Occipital lobe (tissue), 2 donors: ENCODE results near the gene CACNA1G. TPM values are rescaled to one million over a fixed set of nuclear protein-coding genes. Genes with fewer than 3 reads are reported as not detected.

Source experiments
- DNase-seq: peaks from one replicate; lab custom pipeline; 2025; lab: John Stamatoyannopoulos, UW
- total RNA-seq: library from RNA; depleted of rRNA; stranded (reverse); fragments of >200 nt; gene quantifications from one replicate; pipeline ENCODE4 v1.2.3, GENCODE V29; 2014

The CACNA1G gene
- total RNA-seq, 1 donor from 2014 or later = 20.1 TPM

DNA sequence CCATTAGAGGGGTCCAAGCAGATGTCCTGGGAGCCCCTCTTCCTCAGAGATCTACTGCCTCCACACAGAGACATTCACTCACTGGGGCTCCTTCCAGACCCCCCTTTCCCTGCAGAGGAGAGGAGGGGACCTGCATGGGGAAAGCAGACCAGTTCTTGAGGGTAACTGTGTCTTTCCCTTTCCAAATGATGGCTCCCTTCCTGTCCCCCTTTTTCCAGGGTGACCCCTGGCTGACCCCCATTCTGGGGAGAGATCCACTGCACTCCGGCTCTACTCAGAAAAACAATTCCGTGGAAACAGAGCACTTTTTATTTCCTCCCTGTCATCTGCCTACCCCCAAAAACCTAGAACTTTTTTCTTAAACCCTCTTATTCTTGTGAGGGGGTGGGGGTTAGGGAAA is 6.4 kb downstream of the CACNA1G start:
- DNase-seq = no peak

DNA sequence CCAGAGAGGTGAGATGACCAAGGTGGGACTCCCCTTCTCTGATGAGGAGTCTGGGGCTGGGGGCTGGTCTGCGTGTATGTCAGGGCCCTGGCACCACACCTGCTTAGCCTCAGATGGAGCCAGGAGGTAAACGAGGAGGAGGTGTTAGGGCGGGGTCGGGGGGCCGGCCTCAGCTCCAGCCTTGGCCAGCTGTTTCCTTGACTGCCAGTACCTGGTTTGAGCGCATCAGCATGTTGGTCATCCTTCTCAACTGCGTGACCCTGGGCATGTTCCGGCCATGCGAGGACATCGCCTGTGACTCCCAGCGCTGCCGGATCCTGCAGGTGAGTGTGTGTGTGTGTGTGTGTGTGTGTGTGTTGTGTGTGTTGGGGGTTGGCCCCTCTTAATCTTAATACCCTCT is 8.1 kb downstream of the CACNA1G start:
- DNase-seq = no peak

DNA sequence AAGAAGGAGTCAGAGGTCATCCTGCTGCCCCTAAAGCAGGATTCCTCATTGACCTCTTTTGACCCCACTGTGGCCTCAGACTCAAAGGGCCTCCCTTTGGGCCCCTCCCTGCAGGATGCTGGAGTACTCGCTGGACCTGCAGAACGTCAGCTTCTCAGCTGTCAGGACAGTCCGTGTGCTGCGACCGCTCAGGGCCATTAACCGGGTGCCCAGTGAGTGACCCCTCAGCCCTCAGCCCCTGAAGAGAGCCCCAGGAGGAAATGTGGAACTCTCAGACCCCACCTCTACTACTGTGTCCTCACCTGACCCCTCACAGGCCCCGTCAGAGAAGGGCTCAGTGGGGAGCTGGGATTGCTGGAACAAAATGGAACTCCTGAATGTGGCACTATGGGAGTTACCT is 9.1 kb downstream of the CACNA1G start:
- no peak for DNase-seq

DNA sequence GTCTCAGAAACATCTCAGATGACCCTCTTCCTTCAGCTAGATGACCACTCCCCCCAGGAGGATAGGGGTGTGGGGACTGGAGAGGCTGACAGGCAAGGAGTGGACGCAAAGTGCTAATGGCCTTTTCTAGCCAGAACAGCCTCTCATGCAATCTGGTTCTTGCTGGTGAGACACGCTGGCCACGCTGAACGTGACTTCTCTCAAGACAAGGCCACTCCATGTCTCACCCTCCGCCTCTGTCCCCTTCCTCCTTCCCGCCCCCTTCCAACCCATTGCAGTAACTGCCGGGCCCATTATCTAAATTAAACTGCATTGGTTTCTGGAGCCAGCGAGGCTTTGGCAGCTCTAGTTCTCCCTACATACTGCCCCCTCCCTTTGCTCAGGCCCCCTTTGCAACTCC is 9.5 kb downstream of the CACNA1G start:
- DNase-seq = no peak

DNA sequence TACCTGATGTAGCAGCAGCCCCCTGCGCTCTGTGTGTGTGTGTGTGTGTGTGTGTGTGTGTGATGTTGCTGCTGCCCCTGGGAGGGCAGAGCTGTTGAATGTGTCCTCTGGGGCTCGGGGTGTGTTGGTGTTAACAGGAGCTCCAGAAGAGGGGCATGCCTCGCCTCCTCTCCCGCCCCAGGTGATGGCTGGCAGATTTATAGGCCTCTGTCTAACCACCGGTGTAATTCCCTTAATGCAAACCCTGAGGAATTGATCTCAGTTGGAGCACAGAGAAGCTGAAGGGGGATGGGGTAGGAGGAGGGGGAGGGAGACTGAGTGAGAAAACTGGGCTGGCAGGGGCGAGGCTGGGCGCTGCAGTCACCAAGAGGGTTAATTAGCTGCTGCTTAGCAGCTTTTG is 10.0 kb downstream of the CACNA1G start:
- no peak for DNase-seq

DNA sequence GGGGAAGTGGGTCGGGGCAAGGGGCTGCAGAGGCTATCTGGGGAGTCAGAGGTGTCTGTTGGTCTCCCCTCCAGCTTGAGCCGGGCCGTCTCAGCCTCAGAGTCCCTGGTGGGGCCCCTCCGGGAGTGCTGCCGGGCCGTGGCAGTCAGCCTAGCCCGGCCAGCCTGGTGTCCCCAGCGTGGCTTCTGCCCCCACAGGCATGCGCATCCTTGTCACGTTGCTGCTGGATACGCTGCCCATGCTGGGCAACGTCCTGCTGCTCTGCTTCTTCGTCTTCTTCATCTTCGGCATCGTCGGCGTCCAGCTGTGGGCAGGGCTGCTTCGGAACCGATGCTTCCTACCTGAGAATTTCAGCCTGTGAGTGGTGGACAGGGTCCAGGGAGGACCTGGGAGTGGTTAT is 11.2 kb downstream of the CACNA1G start:
- DNase-seq = no peak

DNA sequence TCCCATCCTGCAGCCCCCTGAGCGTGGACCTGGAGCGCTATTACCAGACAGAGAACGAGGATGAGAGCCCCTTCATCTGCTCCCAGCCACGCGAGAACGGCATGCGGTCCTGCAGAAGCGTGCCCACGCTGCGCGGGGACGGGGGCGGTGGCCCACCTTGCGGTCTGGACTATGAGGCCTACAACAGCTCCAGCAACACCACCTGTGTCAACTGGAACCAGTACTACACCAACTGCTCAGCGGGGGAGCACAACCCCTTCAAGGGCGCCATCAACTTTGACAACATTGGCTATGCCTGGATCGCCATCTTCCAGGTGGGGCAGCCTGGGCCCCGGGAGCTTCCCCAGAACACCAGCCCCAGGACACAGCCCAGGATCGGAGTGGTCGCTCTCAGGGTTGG is 12.0 kb downstream of the CACNA1G start:
- DNase-seq = no peak

DNA sequence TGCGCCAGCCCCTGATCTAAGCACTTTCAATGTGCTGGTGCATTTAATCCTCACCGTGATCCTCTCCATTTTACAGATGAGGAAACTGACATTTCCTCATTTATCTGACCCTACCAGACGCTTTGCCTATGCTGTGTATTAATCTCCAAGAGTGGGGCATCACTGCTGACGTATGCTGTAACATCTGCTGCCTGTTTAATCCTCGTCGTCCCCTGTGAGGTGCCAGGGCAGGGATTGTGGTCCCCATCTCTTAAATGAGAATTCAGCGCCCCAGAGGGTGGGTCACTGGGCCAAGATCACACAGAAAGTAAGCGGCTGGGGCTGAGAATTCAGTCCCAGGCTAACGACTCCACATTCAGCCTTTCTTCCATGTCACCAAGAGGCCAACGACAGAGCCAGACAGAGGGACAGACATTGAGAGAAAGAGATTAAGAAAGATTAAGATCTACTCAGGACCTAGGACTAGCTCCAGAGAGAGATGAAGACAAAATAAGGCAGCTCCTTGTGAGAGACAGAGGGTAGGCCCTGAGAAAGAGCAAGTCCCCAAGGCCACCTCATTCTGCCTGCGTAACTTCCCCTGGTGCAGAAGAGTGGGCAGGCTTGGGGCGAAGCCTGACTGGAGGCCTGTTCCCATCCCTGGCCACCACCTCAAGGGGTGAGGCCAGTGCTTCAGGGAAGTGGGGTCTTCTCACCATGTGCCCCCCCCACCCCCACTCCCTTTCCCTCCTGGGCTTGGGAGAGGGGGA is 13.5 kb downstream of the CACNA1G start:
- DNase-seq = no peak

DNA sequence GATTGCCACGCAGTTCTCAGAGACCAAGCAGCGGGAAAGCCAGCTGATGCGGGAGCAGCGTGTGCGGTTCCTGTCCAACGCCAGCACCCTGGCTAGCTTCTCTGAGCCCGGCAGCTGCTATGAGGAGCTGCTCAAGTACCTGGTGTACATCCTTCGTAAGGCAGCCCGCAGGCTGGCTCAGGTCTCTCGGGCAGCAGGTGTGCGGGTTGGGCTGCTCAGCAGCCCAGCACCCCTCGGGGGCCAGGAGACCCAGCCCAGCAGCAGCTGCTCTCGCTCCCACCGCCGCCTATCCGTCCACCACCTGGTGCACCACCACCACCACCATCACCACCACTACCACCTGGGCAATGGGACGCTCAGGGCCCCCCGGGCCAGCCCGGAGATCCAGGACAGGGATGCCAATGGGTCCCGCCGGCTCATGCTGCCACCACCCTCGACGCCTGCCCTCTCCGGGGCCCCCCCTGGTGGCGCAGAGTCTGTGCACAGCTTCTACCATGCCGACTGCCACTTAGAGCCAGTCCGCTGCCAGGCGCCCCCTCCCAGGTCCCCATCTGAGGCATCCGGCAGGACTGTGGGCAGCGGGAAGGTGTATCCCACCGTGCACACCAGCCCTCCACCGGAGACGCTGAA is 15.2 kb downstream of the CACNA1G start:
- no peak for DNase-seq

DNA sequence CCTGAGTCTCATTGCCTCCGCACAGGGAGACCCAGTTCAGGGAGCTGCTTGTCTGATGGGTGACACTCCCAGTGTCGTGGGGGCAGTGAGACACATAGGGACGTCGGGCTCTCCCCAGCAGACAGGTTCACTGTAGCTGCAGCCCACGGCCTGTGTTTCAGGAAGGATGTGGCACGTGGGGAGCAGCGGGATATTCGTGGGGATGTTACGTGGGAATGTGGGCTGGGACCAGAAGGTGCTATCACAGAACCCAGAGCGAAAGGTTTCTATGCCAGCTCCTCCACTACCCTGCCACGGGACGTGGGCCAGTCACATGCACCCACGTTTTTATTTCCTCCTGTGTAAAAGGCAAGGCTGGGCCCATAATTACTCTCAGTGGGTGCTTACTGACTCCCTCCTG is 16.3 kb downstream of the CACNA1G start:
- peak; percentile 48 for DNase-seq

DNA sequence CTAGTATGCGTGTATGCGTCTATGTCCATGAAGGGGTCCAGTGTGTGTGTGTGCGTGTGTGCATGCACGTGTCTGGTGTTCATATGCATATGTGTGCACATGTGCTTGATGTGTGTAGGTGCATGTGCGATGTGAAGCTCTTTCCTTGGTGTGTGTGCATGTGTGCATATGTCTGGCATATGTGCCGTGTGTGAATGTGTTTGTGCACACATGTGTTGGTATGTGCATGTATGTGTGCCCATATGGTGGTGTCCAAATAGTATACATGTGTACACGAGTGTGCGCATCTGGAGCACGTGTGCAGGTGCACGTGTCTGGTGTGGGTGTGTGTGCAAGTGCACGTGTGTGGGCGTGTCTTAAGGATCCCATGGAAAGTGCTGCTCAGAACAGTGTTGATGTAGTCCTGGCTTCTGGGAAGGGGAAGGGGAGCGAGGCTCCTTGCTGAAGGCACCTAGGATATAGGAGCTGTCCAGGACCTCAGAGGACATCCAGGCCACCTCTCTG is 17.0 kb downstream of the CACNA1G start:
- no peak for DNase-seq

DNA sequence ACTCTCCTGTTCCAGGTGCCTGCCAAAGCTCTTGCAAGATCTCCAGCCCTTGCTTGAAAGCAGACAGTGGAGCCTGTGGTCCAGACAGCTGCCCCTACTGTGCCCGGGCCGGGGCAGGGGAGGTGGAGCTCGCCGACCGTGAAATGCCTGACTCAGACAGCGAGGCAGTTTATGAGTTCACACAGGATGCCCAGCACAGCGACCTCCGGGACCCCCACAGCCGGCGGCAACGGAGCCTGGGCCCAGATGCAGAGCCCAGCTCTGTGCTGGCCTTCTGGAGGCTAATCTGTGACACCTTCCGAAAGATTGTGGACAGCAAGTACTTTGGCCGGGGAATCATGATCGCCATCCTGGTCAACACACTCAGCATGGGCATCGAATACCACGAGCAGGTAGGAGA is 17.7 kb downstream of the CACNA1G start:
- DNase-seq = no peak

DNA sequence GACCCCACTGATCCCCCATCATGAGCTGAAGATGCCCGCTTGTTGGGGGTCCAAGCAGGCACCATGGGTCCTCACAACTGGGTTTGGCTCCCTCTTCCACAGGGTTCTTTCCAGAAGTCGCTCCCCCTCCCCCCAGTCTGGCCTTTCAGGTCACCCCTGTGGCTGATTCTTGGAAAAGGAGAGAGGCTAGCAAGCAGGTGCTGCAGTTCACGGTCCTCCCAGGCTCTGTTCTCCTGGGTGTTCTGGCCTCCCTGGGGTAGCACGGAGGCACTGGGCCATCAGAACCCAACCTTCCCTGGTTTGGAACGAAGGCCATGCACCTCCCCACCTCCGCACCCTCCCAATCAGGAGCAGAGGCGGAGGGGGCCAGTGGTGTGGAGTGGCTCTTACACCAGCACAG is 18.9 kb downstream of the CACNA1G start:
- no peak for DNase-seq

DNA sequence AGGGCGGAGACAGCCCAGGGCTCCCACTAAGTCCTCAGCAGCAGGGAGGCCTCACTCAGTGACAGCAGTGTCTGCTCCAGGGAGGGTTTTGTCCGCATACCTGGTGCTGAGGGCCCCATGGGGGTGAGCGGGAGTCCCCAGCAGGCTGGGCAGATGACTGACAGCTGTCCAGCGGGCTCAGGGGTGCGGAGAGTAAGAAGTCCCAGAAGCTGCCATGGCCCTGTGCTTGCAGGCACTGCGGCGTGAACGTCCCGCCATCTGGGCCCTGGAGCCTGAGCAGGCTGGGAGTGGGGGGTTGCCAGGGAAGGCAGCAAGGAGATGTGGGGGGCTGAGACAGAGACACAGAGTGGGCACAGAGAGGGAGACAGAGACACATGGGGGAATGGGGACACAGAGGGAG is 20.1 kb downstream of the CACNA1G start:
- no peak for DNase-seq

DNA sequence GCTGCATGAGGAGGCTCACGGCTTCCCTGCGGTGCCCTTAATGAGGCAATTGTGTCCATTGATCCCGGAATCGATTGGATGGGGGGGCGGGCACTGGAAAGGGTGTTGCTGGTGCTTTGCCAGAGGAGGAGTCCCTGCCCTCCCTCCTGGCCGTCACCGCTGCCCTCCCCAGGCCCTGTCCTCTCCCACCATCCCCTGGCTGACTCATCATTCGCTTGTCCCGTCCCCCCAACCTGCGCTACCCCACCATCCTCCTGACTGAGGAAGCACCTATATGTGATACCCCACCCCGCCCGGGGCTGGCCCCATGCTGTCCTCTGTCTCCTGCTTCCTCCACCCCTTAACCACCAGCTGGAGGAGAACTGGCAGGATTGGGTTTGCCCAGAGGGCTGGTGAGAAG is 20.8 kb downstream of the CACNA1G start:
- DNase-seq = no peak

DNA sequence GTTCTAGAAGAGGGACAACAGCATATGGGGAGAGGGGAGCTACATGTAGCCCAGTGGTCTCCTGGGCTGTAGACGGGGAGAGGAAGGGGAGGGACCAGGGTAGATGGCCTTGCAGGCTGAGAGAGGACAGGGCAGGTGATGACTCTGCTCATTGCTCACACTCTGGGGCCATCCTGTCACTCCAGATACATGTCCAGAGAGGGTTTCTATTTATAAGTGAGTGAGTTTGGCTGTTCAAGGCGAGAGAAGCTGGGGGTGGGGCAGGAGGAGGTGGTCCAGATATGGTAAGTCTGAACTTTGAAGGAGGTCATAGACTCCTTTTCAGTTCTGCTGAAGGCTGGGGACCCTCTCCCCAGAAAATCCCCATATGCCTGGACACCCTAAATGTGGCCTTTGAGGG is 22.2 kb downstream of the CACNA1G start:
- no peak for DNase-seq

DNA sequence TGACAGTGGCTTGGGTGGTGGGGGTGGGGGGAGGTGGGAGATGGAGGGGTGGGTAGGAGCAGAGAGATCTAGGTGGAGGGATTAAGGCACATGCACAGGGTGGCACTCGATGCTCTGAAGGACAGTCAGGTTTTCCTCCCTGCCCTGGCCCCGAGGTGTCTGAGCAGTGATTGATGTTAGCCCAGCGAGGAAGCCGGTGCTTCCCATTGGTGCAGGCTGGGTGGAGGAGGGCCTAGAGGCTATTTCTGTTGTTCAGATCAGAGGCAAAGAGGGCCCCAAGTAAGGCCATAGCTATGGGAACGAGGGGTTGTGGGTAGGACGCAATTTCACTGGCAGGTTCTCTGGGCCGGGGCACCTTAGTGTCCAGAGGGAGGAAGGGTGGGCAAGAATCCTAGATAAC is 23.1 kb downstream of the CACNA1G start:
- DNase-seq = no peak

DNA sequence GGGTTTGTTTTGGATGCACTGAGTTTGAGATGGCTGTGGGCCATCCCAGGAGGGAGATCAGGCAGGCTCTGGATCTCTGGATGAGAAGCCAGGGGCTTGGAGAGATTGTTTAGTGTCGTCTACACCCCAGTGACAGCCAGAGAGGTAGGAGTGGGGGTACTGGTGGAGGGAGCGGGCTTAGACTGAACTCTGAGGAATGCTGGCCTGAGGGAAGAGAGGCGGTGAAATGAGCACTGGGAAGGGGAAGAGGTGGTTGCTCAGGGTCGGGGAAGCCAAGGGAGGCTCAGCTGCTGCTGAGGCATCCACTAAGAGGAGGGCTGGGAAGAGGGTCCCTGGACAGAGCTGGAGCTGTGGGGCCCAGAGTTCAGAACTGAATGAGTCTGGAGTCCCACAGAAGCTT is 23.6 kb downstream of the CACNA1G start:
- no peak for DNase-seq

DNA sequence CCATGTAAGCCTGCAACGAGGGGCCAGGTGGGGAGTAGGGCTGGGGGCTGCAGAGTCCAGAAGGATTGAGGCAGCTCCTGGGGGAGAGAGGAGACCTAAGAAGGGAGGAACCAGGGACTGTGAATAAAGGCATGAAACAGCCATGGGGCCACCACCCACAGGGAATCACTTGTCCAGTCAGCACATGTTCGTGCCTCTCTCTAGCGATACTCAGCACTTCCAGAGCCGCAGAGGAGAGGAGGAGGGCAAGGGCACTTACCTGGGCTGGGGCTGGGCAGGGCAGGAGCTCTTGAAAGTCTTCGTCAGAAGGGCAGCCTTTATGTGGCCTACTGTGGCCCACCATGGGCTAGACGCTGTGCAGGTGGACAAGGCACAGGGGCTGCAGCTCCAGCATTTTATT is 24.2 kb downstream of the CACNA1G start:
- no peak for DNase-seq

DNA sequence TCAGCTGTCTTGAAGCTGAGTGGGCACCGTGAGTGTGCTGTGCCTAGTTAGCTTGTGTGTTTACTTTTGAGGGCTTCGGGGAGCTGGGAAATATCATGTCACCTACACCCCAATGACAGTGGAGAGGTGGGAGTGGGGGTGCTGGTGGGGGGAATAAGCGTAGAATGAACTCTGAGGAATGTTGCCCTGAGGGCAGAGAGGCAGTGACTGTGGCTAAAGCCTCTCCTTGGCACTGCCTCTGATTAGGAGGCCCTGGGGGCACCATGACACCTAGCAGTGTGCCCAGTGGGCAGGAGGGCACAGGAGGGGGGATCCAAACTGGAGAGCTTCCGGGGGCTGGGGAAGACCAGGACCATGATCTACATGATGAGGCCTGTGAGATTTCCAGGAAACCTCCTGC is 24.8 kb downstream of the CACNA1G start:
- DNase-seq = no peak

DNA sequence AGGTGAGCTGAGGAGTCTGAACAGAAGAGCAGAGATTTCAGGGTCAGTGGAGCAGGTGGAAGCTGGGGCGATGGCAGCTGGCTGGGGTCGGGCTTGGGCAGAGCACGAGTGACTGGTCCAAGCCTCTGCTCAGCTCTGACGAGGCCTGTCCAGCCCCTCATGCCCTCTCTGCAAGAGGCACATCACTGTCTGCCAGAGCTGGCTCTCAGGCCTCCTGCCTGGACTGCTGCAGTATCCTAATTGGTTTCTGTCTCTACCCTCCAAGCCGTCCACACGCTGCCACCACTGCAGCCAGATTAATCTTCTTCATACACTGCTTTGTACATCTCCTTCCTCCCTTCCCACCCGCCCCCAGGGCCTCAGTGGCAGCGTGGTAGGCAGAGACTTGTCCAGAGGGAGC is 25.4 kb downstream of the CACNA1G start:
- DNase-seq = no peak

DNA sequence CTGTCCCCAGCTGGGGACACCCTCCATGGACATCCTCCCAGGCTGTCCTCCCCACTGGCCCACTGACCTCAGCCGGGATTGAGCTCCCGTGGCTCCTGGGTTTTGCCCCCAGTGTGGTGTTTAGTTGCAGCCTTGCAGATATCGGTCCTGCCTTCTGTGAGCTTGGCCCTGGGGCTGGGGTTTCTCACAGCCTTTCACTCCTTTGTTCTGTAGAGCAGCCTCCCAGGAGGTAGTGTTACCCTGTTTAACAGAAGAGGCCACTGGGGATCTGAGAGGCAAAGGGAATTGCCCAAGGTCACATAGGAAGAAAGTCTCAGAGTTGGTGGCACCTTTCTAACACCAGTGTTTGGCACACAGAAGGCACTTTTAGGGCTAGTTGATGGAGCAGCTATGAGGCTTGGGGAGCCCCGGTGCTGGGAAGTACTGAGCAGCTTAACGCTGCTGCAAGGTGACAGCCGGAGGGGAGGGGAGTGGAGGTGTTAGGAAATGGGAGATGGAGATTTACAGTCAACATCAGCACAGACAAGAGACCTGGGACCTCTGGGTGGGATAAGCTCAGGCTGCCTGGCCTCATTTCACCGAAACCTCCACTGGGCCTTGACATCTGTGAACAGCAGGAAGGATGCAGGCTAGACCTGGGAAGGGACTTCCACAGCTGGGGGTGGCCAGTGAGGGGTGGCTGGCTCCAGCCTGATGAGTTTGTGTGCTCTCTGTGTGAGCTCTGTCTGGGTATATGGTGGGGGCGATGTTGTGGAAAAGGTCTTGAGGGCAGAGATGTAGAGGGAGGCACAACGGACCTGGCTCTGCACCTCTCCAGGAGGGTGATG is 26.1 kb downstream of the CACNA1G start:
- no peak for DNase-seq
